COLO668 (cell line): Measurements from ENCODE around the gene PCDHB9.
"Not testable (repeated sequence)": the region's sequence is repeated elsewhere in the genome, so short reads cannot be mapped to it uniquely, and the experiment has no call there.

Experiments
- DNase-seq: peaks from one replicate; lab custom pipeline; 2025; ENCODE audit not compliant: unreplicated experiment; lab: John Stamatoyannopoulos, UW

Gene PCDHB9

GRCh38 chr5:141186897-141187512 is at the start of gene PCDHB9:
Gene PCDHB9 (plus strand): TSS chr5:141187161. CDS start chr5:141187319, 158 bp downstream.
- DNase-seq, result peak; percentile 38

GRCh38 chr5:141137346-141137745 is 49.6 kb upstream of the PCDHB9 start:
- not testable (repeated sequence) for DNase-seq

- DNase-seq, result no peak
Measured at GRCh38 chr5:141149812-141150211, 37.1 kb upstream of the PCDHB9 start, which contains the start of gene PCDHB6. Gene PCDHB6 (plus strand): TSS chr5:141150057. CDS start chr5:141150258, 201 bp downstream.

- DNase-seq, result no peak
Measured at GRCh38 chr5:141150224-141150992, 36.6 kb upstream of the PCDHB9 start.

GRCh38 chr5:141150993-141151325 is 36.0 kb upstream of the PCDHB9 start:
- DNase-seq, result no peak

- DNase-seq, result not testable (repeated sequence)
Measured at GRCh38 chr5:141151632-141152031, 35.3 kb upstream of the PCDHB9 start.

GRCh38 chr5:141152096-141152495 is 34.9 kb upstream of the PCDHB9 start:
- DNase-seq, result not testable (repeated sequence)

- DNase-seq, result peak; percentile 7
Measured at GRCh38 chr5:141155540-141156374, 31.2 kb upstream of the PCDHB9 start.

GRCh38 chr5:141157356-141157755 is 29.6 kb upstream of the PCDHB9 start:
- DNase-seq, result not testable (repeated sequence)

GRCh38 chr5:141157901-141158300 is 29.1 kb upstream of the PCDHB9 start:
- DNase-seq, result not testable (repeated sequence)

GRCh38 chr5:141172381-141173204 is 14.4 kb upstream of the PCDHB9 start, which contains the start of gene PCDHB7:
Gene PCDHB7 (plus strand): TSS chr5:141172644. CDS start chr5:141172836, 192 bp downstream.
- DNase-seq, result peak; percentile 18

- not testable (repeated sequence) for DNase-seq
Measured at GRCh38 chr5:141174291-141175104, 12.5 kb upstream of the PCDHB9 start.

GRCh38 chr5:141175933-141176332 is 11.0 kb upstream of the PCDHB9 start:
- DNase-seq, result no peak

- not testable (repeated sequence) for DNase-seq
Measured at GRCh38 chr5:141177577-141178191, 9.3 kb upstream of the PCDHB9 start, which contains the start of gene PCDHB8. Gene PCDHB8 (plus strand): TSS chr5:141177790. CDS start chr5:141178035, 245 bp downstream.

- DNase-seq, result not testable (repeated sequence)
Measured at GRCh38 chr5:141179371-141179770, 7.6 kb upstream of the PCDHB9 start.

GRCh38 chr5:141179876-141180275 is 7.1 kb upstream of the PCDHB9 start:
- not testable (repeated sequence) for DNase-seq

GRCh38 chr5:141180313-141180712 is 6.6 kb upstream of the PCDHB9 start:
- DNase-seq, result no peak

GRCh38 chr5:141182248-141182647 is 4.7 kb upstream of the PCDHB9 start, which contains the start of gene PCDHB16:
Gene PCDHB16 (plus strand): TSS chr5:141182387. CDS start chr5:141182560, 173 bp downstream.
- DNase-seq, result no peak
